Stimulated activated CD4-positive, alpha-beta T cell treated with anti-CD3 and anti-CD28 coated beads, Interleukin-12 subunit alpha, Interleukin-12 subunit beta, amount 100 ng/mL, for 48 hours (primary cell): Measurements from ENCODE around the gene RHOT2.
A peak's percentile ranks its signal among the peaks of the same experiment; 100 is the strongest.

Experiments used
- DNase-seq, 3 donors: peaks; one replicate each; pipeline ENCODE4 v3.0.0-alpha.2; 2020; ENCODE audit warnings: low read depth in 2 of 3, low spot score in 1 of 3

The RHOT2 gene

GRCh38 chr16:647173-647902 lies 20.6 kb upstream of the RHOT2 start:
- no peak for DNase-seq

GRCh38 chr16:648071-648780 lies 19.7 kb upstream of the RHOT2 start:
- DNase-seq: peak in 1 of 3 donors; percentile 59

DNA sequence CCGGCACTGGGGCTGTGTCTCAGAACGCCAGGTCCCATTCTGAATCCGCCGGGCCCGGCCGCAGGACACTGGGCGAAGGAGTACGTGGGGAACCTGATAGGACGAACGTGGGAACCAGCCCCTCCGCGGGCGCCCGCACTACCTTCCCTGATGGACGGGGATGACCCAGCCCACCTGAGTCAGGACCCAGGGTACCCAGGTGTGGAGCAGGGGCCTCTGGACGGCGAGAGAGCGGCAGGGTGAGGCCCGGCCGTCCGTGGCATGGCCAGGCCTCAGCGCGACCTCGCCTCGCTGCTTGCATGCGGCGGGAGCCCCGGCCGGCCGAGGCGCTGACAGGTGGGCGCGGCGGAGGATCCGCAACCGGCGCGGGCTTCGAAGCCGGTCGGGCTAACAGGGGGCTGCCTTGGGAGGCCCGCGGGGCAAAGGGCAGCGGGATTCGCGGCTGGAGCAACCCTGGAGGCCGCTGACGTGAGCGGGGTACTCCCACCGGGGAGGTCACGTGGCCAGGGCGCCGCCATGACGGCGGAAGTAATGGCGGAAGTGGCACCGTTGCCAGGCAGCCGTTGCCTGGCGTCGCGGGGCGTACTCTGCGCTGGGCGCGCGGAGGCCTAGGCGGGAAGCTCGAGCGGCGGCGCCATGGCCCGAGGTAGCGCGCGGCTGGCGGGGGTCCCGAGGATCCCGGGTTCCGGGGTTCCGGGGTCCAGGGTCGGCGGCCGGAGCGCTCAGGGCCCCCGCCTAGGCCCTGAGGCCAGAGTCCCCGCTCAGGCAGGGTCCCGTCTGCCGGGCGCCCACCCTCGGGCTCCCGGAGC lies 18.9 kb upstream of the RHOT2 start, which contains the start of gene WDR90:
Gene WDR90 (plus strand): TSS at position 585 of the 809 bp plus-strand sequence. CDS start 52 bp downstream, at position 637.
- peak; percentile 83 to 95 (median 86) for DNase-seq

DNA sequence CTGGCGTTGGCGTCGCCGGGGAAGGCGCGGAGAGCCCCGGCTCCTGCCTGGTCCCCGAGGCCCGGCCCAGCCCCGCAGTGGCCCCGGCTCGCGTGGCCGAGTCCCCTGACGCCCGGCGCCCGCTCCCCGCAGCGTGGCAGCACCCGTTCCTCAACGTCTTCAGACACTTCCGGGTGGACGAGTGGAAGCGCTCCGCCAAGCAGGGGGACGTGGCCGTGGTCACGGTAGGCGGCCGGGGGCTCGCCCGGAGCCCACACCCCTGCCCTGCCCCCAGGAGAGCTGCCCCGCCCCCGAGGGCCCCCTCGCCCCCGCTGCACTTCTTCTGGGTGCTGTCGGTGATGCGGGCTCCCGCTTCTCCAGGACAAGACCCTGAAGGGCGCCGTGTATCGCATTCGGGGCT lies 18.3 kb upstream of the RHOT2 start:
- DNase-seq: no peak

DNA sequence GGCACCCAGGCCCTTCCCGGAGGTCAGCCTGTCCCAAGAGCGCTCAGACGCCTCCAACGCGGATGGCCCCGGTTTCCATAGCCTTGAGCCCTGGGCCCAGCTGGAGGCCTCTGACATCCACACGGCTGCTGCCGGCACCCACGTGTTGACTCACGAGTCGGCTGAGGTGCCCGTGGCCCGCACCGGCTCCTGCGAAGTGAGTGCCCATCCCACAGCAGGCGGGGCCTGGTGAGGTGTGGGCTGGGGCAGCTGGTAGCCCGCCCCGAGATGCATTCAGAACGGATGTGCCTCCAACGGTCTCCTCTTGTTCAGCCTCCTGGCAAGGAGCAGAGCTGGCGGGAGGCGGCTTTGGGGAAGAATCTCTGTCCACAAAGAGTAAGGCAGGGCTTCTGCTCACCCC lies 16.1 kb upstream of the RHOT2 start:
- DNase-seq: no peak

DNA sequence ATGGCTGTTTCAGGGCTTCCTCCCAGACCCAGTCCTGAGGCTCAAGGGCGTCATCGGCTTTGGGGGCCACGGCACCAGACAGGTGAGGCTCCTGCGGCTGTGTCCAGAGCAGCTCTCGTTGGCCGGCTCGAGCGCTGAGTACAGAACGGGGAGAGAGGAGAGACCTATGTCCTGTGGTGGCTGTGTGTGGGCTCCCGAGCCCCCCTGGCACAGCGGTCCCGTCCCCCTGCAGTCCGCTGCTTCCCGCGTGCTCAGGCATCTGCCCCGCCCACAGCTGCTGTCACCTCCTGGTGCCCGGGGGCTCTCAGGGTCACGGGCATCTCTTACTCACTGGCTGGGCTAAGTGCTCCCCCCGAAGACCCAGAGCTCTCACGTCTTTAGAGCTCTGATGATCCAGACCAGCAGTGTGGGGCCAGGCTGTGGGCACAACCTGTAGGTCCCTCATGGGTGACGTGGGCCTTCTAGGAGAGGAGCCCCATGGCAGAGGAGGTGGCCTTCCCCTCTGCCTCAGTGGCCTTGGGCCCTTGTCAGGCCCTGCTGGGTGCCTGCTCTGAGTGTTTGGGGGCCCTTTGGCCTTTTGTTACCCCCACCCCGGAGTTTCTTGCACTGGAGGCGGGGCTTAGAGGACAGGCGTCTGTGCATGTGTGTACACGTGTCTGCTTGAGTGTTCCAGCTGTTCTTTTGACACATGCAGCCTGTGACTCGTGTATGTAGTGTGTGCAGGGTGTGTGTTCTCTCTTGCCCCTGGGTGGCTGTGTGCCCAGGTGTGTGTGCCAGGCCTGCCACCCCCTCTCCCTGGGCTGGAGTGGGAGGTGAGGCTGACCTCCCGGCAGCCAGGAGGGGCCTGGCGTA lies 15.3 kb upstream of the RHOT2 start:
- DNase-seq: no peak

DNA sequence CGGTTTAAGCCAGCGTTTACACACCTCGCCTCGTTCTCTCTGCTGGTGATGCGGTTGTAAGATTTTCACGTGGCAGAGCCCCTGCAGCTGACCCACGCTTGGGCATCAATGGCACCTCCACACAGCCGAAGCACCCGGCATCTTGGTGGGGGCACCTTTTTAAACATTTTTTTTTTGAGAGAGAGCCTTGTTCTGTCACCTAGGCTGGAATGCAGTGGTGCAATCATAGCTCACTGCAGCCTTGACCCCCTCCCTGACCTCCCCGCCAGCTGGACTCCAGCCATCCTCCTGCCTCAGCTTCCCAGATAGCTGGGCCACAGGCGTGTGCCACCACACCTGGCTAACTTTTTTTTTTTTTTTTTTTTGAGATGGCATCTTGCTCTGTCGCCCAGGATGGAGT lies 13.9 kb upstream of the RHOT2 start:
- DNase-seq: no peak

GRCh38 chr16:657487-657886 lies 10.4 kb upstream of the RHOT2 start:
- DNase-seq: no peak

DNA sequence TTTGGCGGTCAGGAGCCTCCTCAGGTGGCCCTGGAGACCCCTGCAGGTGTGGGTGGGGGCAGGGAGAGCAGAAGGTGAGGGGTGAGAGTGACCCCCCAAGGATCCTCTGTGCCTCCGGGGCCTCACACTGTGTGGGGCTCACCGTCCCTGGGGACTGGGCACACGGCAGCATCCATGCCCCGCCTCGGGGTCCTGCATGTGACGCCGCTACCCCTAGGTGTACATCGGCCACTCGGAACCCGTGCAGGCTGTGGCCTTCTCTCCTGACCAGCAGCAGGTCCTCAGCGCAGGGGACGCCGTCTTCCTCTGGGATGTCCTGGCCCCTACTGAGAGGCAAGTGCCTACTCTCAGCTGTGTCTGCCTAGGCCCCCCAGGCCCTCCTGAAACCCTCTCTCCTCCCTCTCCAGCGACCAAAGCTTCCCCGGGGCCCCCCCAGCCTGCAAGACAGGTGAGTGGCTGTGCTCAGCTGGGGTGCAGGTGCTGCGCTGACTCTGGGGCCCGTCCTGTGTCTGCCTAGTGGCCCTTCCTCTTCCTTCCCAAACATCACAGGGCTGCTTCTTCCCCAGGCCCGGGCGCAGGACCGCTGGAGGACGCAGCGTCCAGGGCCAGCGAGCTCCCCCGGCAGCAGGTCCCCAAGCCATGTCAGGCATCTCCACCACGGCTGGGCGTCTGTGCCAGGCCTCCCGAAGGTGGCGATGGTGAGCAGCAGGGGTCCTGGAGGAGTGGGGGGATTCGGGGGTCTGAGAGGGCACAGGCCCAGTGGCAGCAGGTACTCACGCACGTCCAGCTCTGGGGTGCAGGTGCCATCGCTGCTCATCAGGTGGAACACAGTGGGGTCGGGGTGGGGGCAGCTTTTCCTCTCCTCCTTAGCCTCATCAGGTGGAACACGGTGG lies 9.0 kb upstream of the RHOT2 start:
- DNase-seq: no peak

- DNase-seq: no peak
These were observed 8.3 kb upstream of the RHOT2 start for GRCh38 chr16:659618-660017.

DNA sequence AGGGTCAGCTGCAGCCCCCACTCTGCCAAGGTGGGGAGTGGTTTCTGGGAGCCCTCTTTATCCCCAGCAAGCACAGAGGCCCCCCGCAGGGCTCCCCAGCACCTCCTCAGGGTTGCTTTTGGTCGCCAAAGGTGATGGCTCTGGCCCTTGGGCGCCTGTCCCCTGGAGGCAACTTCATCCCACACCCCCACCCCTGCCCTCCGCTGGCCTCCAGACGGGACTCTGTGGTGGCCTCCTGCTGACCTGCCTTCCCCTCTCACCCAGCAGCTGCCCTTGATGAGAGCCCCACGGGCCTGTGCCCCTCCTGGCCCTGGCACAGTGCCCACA lies 7.8 kb upstream of the RHOT2 start:
- no peak for DNase-seq

DNA sequence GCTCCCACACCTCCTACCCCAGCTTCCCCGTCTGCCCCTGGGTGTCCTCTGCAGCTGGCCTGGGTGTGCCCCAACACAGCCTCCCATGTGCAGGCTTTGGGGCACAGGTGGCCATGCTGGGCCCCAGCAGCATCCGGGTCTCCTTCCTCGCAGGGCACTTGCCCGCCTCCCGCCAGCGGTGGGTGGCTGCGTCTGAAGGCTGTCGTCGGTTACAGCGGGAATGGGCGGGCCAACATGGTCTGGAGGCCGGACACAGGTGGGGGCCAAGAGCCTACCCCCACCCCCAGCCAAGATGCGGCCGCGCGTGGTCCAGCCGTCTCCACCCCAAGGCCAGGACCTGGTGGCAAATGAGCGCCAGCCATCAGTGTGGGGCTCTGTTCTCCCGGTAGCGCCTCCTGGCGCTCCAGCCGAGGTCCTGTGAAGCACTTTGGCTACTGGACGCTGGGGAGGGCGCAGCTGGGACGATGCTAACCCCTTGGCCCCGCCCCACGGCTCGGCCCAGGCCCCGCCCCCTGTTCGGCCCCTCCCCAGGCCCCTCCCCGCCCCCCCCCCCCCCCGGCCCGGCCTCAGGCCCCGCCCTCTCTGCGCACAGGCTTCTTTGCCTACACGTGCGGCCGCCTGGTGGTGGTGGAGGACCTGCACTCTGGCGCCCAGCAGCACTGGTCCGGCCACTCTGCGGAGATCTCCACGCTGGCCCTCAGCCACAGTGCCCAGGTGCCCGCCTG lies 7.3 kb upstream of the RHOT2 start:
- peak in 1 of 3 donors; percentile 62 for DNase-seq

DNA sequence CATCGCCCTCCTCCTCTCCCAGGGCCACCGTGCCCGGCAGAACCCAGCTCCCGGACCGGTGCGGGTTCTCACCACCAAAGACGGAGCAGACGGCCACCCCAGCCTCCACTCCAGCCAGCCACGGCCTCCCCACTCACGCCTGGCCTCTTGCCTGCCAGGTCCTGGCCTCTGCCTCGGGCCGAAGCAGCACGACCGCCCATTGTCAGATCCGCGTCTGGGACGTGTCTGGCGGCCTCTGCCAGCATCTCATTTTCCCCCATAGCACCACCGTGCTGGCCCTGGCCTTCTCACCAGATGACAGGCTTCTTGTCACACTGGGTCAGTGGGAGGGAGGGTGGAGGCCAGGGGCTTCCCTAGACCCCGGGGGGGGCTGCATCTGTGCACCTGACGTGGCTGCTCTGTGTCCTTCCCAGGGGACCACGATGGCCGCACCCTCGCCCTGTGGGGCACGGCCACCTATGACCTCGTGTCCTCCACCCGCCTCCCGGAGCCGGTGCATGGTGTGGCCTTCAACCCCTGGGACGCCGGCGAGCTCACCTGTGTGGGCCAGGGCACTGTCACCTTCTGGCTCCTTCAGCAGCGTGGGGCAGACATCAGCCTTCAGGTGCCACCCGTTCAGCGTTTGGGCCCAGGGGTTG lies 6.6 kb upstream of the RHOT2 start:
- no peak for DNase-seq

- no peak for DNase-seq
These were observed 5.8 kb upstream of the RHOT2 start for GRCh38 chr16:662095-662494.

GRCh38 chr16:662597-662996 lies 5.3 kb upstream of the RHOT2 start:
- DNase-seq: no peak

DNA sequence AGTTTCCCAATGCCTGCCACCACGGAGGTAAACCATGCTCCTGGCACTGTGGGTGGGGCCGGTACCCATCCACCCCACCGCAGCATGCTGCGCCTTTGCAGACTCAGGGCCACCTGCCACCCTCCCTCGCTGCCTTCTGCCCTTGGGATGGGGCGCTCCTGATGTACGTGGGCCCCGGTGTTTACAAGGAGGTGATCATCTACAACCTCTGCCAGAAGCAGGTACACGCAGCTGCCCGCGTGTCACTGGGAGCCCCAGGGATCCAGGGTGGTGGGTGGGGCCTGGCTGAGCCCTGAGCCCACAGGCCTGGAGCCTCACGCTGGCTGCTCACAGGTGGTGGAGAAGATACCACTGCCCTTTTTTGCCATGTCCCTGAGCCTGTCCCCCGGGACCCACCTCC lies 1.4 kb upstream of the RHOT2 start:
- no peak for DNase-seq

DNA sequence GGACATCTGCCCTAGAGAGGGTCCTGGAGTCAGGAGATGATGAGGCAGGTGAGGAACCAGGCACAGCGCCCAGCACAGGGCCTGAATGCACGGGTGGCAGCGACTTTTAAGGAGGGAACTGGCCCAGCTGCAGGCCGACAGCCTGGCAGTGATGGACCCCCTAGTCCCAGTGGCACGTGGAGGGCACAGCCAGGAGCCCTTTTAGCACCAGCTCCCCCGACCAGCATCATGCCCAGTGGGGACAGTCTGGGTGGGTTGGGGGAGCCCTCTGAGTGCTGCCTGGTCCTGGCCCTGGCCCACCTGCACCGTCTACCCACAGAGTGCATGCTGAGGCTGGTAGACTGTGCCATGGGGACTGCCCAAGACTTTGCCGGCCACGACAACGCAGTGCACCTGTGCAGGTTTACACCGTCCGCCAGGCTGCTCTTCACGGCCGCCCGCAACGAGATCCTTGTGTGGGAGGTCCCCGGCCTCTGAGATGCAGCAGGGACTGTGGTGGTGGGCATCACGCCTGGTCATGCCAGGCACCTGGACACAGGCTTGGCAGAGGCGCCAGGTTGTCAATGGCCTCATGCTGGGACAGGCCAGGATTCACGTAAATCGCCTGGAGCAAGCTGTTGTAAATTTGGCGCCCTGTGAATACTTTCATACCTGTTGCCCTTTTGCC lies 686 bp upstream of the RHOT2 start:
- no peak for DNase-seq

GRCh38 chr16:668519-669171 lies 713 bp downstream of the RHOT2 start:
- DNase-seq: no peak
